ENCODE results near the gene GIN1.

GIN1 gene

GRCh38 chr5:103041071-103041676 lies 78.8 kb downstream of the GIN1 start:
- DNase-seq: peak; percentile 49
- no peaks in the 10 kb centered on the region for H3F3A ChIP-seq (ENCODE audit: insufficient read depth, low read length)
- H2AFZ ChIP-seq (ENCODE audit: low read length): no peak overlapping the region
- H3K4me2 ChIP-seq (ENCODE audit: low read depth, low read length): no peak overlapping the region
- 0 out of 2 replicates have a peak, but pooled peaks cover 3% of the 10 kb centered on the region for H3K4me1 ChIP-seq (ENCODE audit: low read length)
- H3K9ac ChIP-seq (ENCODE audit: low read length): no peak overlapping the region
- no peaks in the 10 kb centered on the region for H3K9me3 ChIP-seq (replicated peaks; ENCODE audit: insufficient read depth, low read length)
- no peak overlapping the region for H3K4me3 ChIP-seq (ENCODE audit: low read length)
- no peak overlapping the region for H3K27ac ChIP-seq (ENCODE audit: low read length)
- H3K36me3 ChIP-seq (replicated peaks; ENCODE audit: insufficient read depth, low read length): no peaks in the 10 kb centered on the region
- H3K79me2 ChIP-seq (ENCODE audit: low read length): no peaks in the 10 kb centered on the region
- no peaks in the 10 kb centered on the region for H4K20me1 ChIP-seq (ENCODE audit: insufficient read depth, low read length)
- no peak for TF ChIP-seq EZH2phosphoT487 (IDR thresholded peaks at IDR 0.05; ENCODE audit: low read length)
- TF ChIP-seq CTCF (IDR thresholded peaks at IDR 0.05; ENCODE audit: low read length): peak; percentile 32
- TF ChIP-seq EZH2 (optimal IDR thresholded peaks at IDR 0.05; ENCODE audit: low read depth, low read length): no peak
- no peaks in the 10 kb centered on the region for H3K9me2 ChIP-seq (replicated peaks; ENCODE audit: insufficient read depth, low read length)
- no peaks in the 10 kb centered on the region for H3K27me3 ChIP-seq (replicated peaks; ENCODE audit: insufficient read depth, low read length)

GRCh38 chr5:103037673-103038455 lies 82.1 kb downstream of the GIN1 start:
- Histone ChIP-seq H3K4me2 (ENCODE audit: low read depth, low read length) (no peak overlapping the region), H2AFZ (ENCODE audit: low read length) (no peak overlapping the region), H3K36me3 (replicated peaks; ENCODE audit: insufficient read depth, low read length) (no peaks in the 10 kb centered on the region), H4K20me1 (ENCODE audit: insufficient read depth, low read length) (no peaks in the 10 kb centered on the region), H3F3A (ENCODE audit: insufficient read depth, low read length) (no peaks in the 10 kb centered on the region), H3K9me3 (replicated peaks; ENCODE audit: insufficient read depth, low read length) (no peaks in the 10 kb centered on the region), H3K9me2 (replicated peaks; ENCODE audit: insufficient read depth, low read length) (no peaks in the 10 kb centered on the region), H3K27ac (ENCODE audit: low read length) (no peak overlapping the region), H3K27me3 (replicated peaks; ENCODE audit: insufficient read depth, low read length) (no peaks in the 10 kb centered on the region), H3K79me2 (ENCODE audit: low read length) (no peaks in the 10 kb centered on the region), H3K4me3 (ENCODE audit: low read length) (no peak overlapping the region), H3K9ac (ENCODE audit: low read length) (no peak overlapping the region), H3K4me1 (ENCODE audit: low read length) (0 out of 2 replicates have a peak, but pooled peaks cover 3% of the 10 kb centered on the region)
- no peak for TF ChIP-seq EZH2 (optimal IDR thresholded peaks at IDR 0.05; ENCODE audit: low read depth, low read length)
- TF ChIP-seq EZH2phosphoT487 (IDR thresholded peaks at IDR 0.05; ENCODE audit: low read length): no peak
- TF ChIP-seq CTCF (IDR thresholded peaks at IDR 0.05; ENCODE audit: low read length): no peak
- no peak for DNase-seq

DNA sequence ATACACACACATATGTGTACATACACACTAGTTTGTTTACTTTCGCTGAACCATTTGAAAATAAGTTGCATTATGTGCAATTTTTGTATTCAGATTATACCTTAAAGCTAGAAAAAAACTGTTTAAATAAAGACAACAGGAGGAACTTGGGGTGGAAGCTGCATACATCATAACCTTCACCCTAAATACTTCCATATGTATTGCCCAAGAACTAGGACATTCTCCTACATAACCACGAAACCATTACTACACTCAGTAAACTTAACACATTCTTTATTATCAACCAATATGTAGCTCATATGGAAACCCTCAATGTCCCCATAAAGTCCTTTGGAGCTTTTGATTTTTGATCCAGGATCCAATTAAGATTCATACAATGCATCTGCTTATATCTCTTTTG lies 83.3 kb downstream of the GIN1 start:
- no peak overlapping the region for H2AFZ ChIP-seq (ENCODE audit: low read length)
- H3K4me1 ChIP-seq (ENCODE audit: low read length): 0 out of 2 replicates have a peak, but pooled peaks cover 3% of the 10 kb centered on the region
- H3K79me2 ChIP-seq (ENCODE audit: low read length): no peaks in the 10 kb centered on the region
- no peak overlapping the region for H3K4me2 ChIP-seq (ENCODE audit: low read depth, low read length)
- H3F3A ChIP-seq (ENCODE audit: insufficient read depth, low read length): no peaks in the 10 kb centered on the region
- H3K36me3 ChIP-seq (replicated peaks; ENCODE audit: insufficient read depth, low read length): no peaks in the 10 kb centered on the region
- no peaks in the 10 kb centered on the region for H3K9me2 ChIP-seq (replicated peaks; ENCODE audit: insufficient read depth, low read length)
- TF ChIP-seq EZH2 (optimal IDR thresholded peaks at IDR 0.05; ENCODE audit: low read depth, low read length) (no peak), CTCF (IDR thresholded peaks at IDR 0.05; ENCODE audit: low read length) (no peak), EZH2phosphoT487 (IDR thresholded peaks at IDR 0.05; ENCODE audit: low read length) (no peak)
- H4K20me1 ChIP-seq (ENCODE audit: insufficient read depth, low read length): no peaks in the 10 kb centered on the region
- no peaks in the 10 kb centered on the region for H3K9me3 ChIP-seq (replicated peaks; ENCODE audit: insufficient read depth, low read length)
- no peak for DNase-seq
- no peak overlapping the region for H3K27ac ChIP-seq (ENCODE audit: low read length)
- no peak overlapping the region for H3K4me3 ChIP-seq (ENCODE audit: low read length)
- H3K9ac ChIP-seq (ENCODE audit: low read length): no peak overlapping the region
- H3K27me3 ChIP-seq (replicated peaks; ENCODE audit: insufficient read depth, low read length): no peaks in the 10 kb centered on the region
